HPDE6-E6E7 (cell line): ENCODE data around the gene FNDC3B.

Experiments used
- DNase-seq: peaks from one replicate; pipeline ENCODE4 v3.0.0; 2011; ENCODE audit warnings: missing footprints; ENCODE audit errors: extremely low spot score

FNDC3B gene

GRCh38 chr3:172113710-172114109 lies 74.3 kb downstream of the FNDC3B start:
- DNase-seq: no peak

- no peak for DNase-seq
These were observed 75.7 kb downstream of the FNDC3B start for GRCh38 chr3:172115059-172115458.

GRCh38 chr3:172115787-172116186 lies 76.4 kb downstream of the FNDC3B start:
- DNase-seq: no peak

GRCh38 chr3:172118019-172118418 lies 78.6 kb downstream of the FNDC3B start:
- no peak for DNase-seq

GRCh38 chr3:172119266-172119969 lies 80.0 kb downstream of the FNDC3B start:
- no peak for DNase-seq

GRCh38 chr3:172120912-172121311 lies 81.5 kb downstream of the FNDC3B start:
- no peak for DNase-seq

- DNase-seq: no peak
These were observed 82.6 kb downstream of the FNDC3B start for GRCh38 chr3:172121981-172122380.

GRCh38 chr3:172124271-172124670 lies 84.9 kb downstream of the FNDC3B start:
- no peak for DNase-seq

- no peak for DNase-seq
These were observed 85.7 kb downstream of the FNDC3B start for GRCh38 chr3:172125053-172125452.

- no peak for DNase-seq
These were observed 86.6 kb downstream of the FNDC3B start for GRCh38 chr3:172125963-172126457.

- no peak for DNase-seq
These were observed 87.4 kb downstream of the FNDC3B start for GRCh38 chr3:172126741-172127140.

GRCh38 chr3:172127141-172127540 lies 87.8 kb downstream of the FNDC3B start:
- no peak for DNase-seq

- no peak for DNase-seq
These were observed 88.7 kb downstream of the FNDC3B start for GRCh38 chr3:172127929-172128580.

- DNase-seq: no peak
These were observed 89.5 kb downstream of the FNDC3B start for GRCh38 chr3:172128858-172129257.

- no peak for DNase-seq
These were observed 90.1 kb downstream of the FNDC3B start for GRCh38 chr3:172129498-172129849.

GRCh38 chr3:172129850-172130716 lies 90.7 kb downstream of the FNDC3B start:
- DNase-seq: peak; percentile 95

GRCh38 chr3:172130717-172131050 lies 91.3 kb downstream of the FNDC3B start:
- DNase-seq: no peak

GRCh38 chr3:172131746-172132145 lies 92.4 kb downstream of the FNDC3B start:
- no peak for DNase-seq

GRCh38 chr3:172132159-172132586 lies 92.8 kb downstream of the FNDC3B start:
- no peak for DNase-seq

- DNase-seq: no peak
These were observed 93.4 kb downstream of the FNDC3B start for GRCh38 chr3:172132721-172133311.

GRCh38 chr3:172133838-172134237 lies 94.5 kb downstream of the FNDC3B start:
- no peak for DNase-seq

- no peak for DNase-seq
These were observed 95.0 kb downstream of the FNDC3B start for GRCh38 chr3:172134352-172134751.
